ENCODE data around the gene ZNF786. TPM values are rescaled to one million over a fixed set of nuclear protein-coding genes. Genes with fewer than 3 reads are reported as not detected.

ZNF786 gene
- total and polyA plus RNA-seq, 2 experiments from 2014 or later = 3.5 TPM

DNA sequence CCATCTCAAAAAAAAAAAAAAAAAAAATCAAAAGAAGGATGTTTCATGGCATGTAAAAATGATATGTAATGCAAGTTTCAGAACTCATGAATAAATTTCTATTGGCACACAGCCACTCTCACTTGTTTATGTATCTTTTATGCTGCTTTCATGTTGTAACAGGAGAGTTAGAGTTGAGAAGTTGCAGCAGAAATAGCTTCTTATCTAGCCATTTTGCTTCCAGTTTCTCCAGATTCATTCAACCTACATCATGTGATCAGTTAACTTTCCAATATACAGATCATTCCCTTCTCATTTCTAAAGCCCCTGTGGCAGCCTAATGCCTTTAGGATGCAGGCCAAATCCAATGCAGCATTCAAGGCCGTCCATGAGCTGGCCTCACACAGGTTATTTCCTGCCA lies 30.4 kb downstream of the ZNF786 start:
- Histone ChIP-seq H3K9ac (no peak overlapping the region), H3F3A (ENCODE audit: insufficient read depth) (no peaks in the 10 kb centered on the region; the same call in 1 of the 2 replicates), H3K4me2 (ENCODE audit: unreplicated experiment) (no peak overlapping the region), H3K36me3 (ENCODE audit: low read depth) (no peaks in the 10 kb centered on the region), H4K20me1 (ENCODE audit: insufficient read depth) (no peaks in the 10 kb centered on the region), H3K9me3 (ENCODE audit: low read depth) (no peaks in the 10 kb centered on the region), H3K9me2 (ENCODE audit: insufficient read depth) (no peaks in the 10 kb centered on the region), H3K27me3 (replicated peaks; ENCODE audit: insufficient read depth) (no peaks in the 10 kb centered on the region), H3K4me3 (no peak overlapping the region), H3K27ac (no peak overlapping the region), H3K79me2 (ENCODE audit: insufficient read depth) (no peaks in the 10 kb centered on the region), H3K4me1 (ENCODE audit: insufficient read depth) (no peaks in the 10 kb centered on the region), H2AFZ (no peak overlapping the region)
- in situ Hi-C loops (cut with MboI) = no loop called here
- TF ChIP-seq EZH2phosphoT487 (IDR thresholded peaks at IDR 0.05; ENCODE audit: insufficient read depth, low read depth) (no peak), EZH2 (IDR thresholded peaks at IDR 0.05; ENCODE audit: insufficient read depth, poor library complexity, severe bottlenecking) (no peak)
- WGBS, 2 experiments (ENCODE audit: low coverage in 1 of 2, low lambda C conversion rate in 2 of 2, missing lambda C conversion rate in 2 of 2) = 33 to 65% methylated on average over 1 of the region's 1 CpG
- DNase-seq = no peak

DNA sequence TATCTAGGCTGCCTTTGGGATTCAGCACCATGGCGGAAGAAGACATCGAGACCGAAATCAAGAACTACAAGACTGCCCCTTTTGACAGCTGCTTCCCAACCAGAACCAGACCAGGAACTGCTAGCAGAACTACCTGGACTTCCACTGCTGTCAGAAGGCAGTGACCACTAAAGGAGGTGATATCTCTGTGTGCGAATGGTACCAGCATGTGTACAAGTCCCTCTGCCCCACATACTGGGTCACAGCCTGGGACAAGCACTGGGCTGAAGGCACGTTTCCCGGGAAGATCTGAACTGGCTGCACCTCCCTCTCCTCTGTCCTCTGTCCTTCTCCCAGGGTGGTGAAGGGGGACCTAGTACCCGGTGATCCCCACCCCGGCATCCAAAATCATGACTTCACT lies 36.6 kb downstream of the ZNF786 start:
- no peak overlapping the region for H2AFZ ChIP-seq
- in situ Hi-C loops (cut with MboI) = no loop called here
- 88 to 91% methylated on average over 8 of the region's 8 CpGs for WGBS, 2 experiments (ENCODE audit: low coverage in 1 of 2, low lambda C conversion rate in 2 of 2, missing lambda C conversion rate in 2 of 2)

DNA sequence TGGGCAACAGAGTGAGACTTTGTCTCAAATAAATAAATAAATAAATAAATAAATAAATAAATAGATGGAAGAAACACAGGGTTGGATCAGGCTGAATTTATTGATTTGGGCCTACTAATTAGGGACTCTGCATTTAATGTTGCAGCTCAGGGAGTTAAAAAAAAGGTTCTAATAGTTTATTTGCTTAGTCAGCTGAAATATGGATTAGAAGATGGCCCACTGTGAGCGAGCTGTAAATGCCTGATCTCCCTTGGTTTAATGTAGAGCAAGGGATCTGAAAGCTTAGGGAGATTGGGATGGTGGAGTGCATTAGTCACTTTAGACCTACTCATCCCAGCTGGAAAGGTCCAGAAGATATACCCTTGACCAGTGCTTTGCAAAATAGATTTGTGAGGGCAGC lies 37.1 kb downstream of the ZNF786 start:
- Histone ChIP-seq H3K4me1 (ENCODE audit: insufficient read depth) (no peaks in the 10 kb centered on the region), H3K36me3 (ENCODE audit: low read depth) (no peaks in the 10 kb centered on the region), H3K9me2 (ENCODE audit: insufficient read depth) (no peaks in the 10 kb centered on the region), H3K4me3 (no peak overlapping the region), H3K4me2 (ENCODE audit: unreplicated experiment) (no peak overlapping the region), H3K9ac (no peak overlapping the region), H4K20me1 (ENCODE audit: insufficient read depth) (no peaks in the 10 kb centered on the region), H2AFZ (no peak overlapping the region), H3K27ac (no peak overlapping the region), H3K9me3 (ENCODE audit: low read depth) (no peaks in the 10 kb centered on the region), H3F3A (ENCODE audit: insufficient read depth) (no peaks in the 10 kb centered on the region), H3K79me2 (ENCODE audit: insufficient read depth) (no peaks in the 10 kb centered on the region), H3K27me3 (replicated peaks; ENCODE audit: insufficient read depth) (no peaks in the 10 kb centered on the region)
- DNase-seq = no peak
- TF ChIP-seq EZH2 (IDR thresholded peaks at IDR 0.05; ENCODE audit: insufficient read depth, poor library complexity, severe bottlenecking) (no peak), EZH2phosphoT487 (IDR thresholded peaks at IDR 0.05; ENCODE audit: insufficient read depth, low read depth) (no peak)
- 73 to 83% methylated on average over 1 of the region's 1 CpG for WGBS, 2 experiments (ENCODE audit: low coverage in 1 of 2, low lambda C conversion rate in 2 of 2, missing lambda C conversion rate in 2 of 2)
- in situ Hi-C loops (cut with MboI) = no loop called here

More for the DNA sequence above, 36.6 kb downstream of the ZNF786 start:
- H3K4me2 ChIP-seq (ENCODE audit: unreplicated experiment) = no peak overlapping the region
- H3K4me1 ChIP-seq (ENCODE audit: insufficient read depth) = no peaks in the 10 kb centered on the region
- TF ChIP-seq EZH2phosphoT487 (IDR thresholded peaks at IDR 0.05; ENCODE audit: insufficient read depth, low read depth) (no peak), EZH2 (IDR thresholded peaks at IDR 0.05; ENCODE audit: insufficient read depth, poor library complexity, severe bottlenecking) (no peak)
- H3K27me3 ChIP-seq (replicated peaks; ENCODE audit: insufficient read depth) = no peaks in the 10 kb centered on the region
- H3K4me3 ChIP-seq = no peak overlapping the region
- no peaks in the 10 kb centered on the region for H3K9me2 ChIP-seq (ENCODE audit: insufficient read depth)
- no peaks in the 10 kb centered on the region for H3K79me2 ChIP-seq (ENCODE audit: insufficient read depth)
- DNase-seq = no peak
- no peaks in the 10 kb centered on the region for H3F3A ChIP-seq (ENCODE audit: insufficient read depth)
- H3K27ac ChIP-seq = no peak overlapping the region
- no peaks in the 10 kb centered on the region for H3K36me3 ChIP-seq (ENCODE audit: low read depth)
- H4K20me1 ChIP-seq (ENCODE audit: insufficient read depth) = no peaks in the 10 kb centered on the region
- H3K9me3 ChIP-seq (ENCODE audit: low read depth) = no peaks in the 10 kb centered on the region
- no peak overlapping the region for H3K9ac ChIP-seq

DNA sequence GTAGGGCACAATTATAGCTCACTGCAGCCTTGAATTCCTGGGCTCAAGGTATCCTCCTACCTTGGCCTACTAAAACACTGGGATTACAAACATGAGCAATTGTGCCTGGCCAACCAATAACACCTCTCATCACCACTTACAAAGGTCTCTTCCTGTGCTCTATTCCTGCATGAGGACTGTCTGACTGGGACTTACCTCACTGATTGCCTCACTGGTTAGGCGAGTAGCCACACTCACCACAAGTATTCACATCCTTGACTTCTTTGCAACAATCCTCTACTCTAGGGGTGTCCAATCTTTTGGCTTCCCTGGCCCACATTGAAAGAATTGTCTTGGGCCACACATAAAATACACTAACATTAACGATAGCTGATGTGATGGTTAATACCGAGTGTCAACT lies 39.6 kb downstream of the ZNF786 start:
- Histone ChIP-seq H3K9ac (no peak overlapping the region), H4K20me1 (ENCODE audit: insufficient read depth) (no peaks in the 10 kb centered on the region), H3K4me2 (ENCODE audit: unreplicated experiment) (no peak overlapping the region), H3K36me3 (ENCODE audit: low read depth) (no peaks in the 10 kb centered on the region), H3K9me2 (ENCODE audit: insufficient read depth) (no peaks in the 10 kb centered on the region), H3K27me3 (replicated peaks; ENCODE audit: insufficient read depth) (no peaks in the 10 kb centered on the region), H3K27ac (no peak overlapping the region), H3K4me1 (ENCODE audit: insufficient read depth) (no peaks in the 10 kb centered on the region), H2AFZ (no peak overlapping the region), H3K79me2 (ENCODE audit: insufficient read depth) (no peaks in the 10 kb centered on the region), H3K9me3 (ENCODE audit: low read depth) (no peaks in the 10 kb centered on the region), H3F3A (ENCODE audit: insufficient read depth) (no peaks in the 10 kb centered on the region), H3K4me3 (no peak overlapping the region)
- in situ Hi-C loops (cut with MboI) = no loop called here
- TF ChIP-seq EZH2 (IDR thresholded peaks at IDR 0.05; ENCODE audit: insufficient read depth, poor library complexity, severe bottlenecking) (no peak), EZH2phosphoT487 (IDR thresholded peaks at IDR 0.05; ENCODE audit: insufficient read depth, low read depth) (no peak)
- peak; percentile 19 for DNase-seq
- 85 to 92% methylated on average over 3 of the region's 3 CpGs for WGBS, 2 experiments (ENCODE audit: low coverage in 1 of 2, low lambda C conversion rate in 2 of 2, missing lambda C conversion rate in 2 of 2)

DNA sequence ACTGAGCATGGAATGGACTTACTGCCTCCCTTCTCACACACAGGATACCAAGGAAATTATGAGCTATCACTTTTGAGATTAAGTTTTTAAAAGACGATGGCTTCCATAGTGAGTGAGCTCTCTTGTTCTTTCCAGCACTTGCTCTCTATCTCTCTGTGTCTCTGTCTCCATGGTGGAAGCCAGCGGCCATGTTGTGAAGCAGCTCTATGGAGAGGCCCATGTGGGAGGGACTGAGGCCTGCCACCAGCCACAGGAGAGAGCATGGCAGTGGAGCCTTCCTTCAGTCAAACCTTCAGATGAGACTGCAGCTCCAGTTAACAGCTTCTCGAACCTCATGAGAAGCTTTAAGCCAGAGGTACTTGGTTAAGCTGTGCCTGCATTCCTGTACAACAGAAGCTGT lies 41.7 kb downstream of the ZNF786 start:
- H2AFZ ChIP-seq = no peak overlapping the region
- H3K36me3 ChIP-seq (ENCODE audit: low read depth) = no peaks in the 10 kb centered on the region
- WGBS, 2 experiments (ENCODE audit: low coverage in 1 of 2, low lambda C conversion rate in 2 of 2, missing lambda C conversion rate in 2 of 2) = 79 to 84% methylated on average over 3 of the region's 3 CpGs
- no peaks in the 10 kb centered on the region for H3K79me2 ChIP-seq (ENCODE audit: insufficient read depth)
- H3K9me2 ChIP-seq (ENCODE audit: insufficient read depth) = no peaks in the 10 kb centered on the region
- no peaks in the 10 kb centered on the region for H3F3A ChIP-seq (ENCODE audit: insufficient read depth)
- H3K27ac ChIP-seq = no peak overlapping the region
- no peaks in the 10 kb centered on the region for H3K9me3 ChIP-seq (ENCODE audit: low read depth)
- H3K4me3 ChIP-seq = no peak overlapping the region
- H3K9ac ChIP-seq = no peak overlapping the region
- H4K20me1 ChIP-seq (ENCODE audit: insufficient read depth) = no peaks in the 10 kb centered on the region
- in situ Hi-C loops (cut with MboI) = no loop called here
- TF ChIP-seq EZH2 (IDR thresholded peaks at IDR 0.05; ENCODE audit: insufficient read depth, poor library complexity, severe bottlenecking) (no peak), EZH2phosphoT487 (IDR thresholded peaks at IDR 0.05; ENCODE audit: insufficient read depth, low read depth) (no peak)
- no peaks in the 10 kb centered on the region for H3K4me1 ChIP-seq (ENCODE audit: insufficient read depth)
- no peak overlapping the region for H3K4me2 ChIP-seq (ENCODE audit: unreplicated experiment)
- H3K27me3 ChIP-seq (replicated peaks; ENCODE audit: insufficient read depth) = no peaks in the 10 kb centered on the region
- no peak for DNase-seq
